GM12892 (cell line): ENCODE results near the gene ECE1.

Experiments used
- POLR2A ChIP-seq: IDR thresholded peaks from 2 replicates; pipeline ENCODE4 v1.6.1; 2011; ENCODE audit warnings: low read depth, low read length, control low read depth
- TAF1 ChIP-seq: IDR thresholded peaks from 2 replicates; pipeline ENCODE4 v1.6.1; 2011; ENCODE audit warnings: low read depth, mild to moderate bottlenecking, control low read depth, low read length, borderline replicate concordance

GRCh38 chr1:21259316-21260076 is 30.8 kb downstream of the ECE1 start:
- TF ChIP-seq TAF1 (no peak), POLR2A (no peak)
